GM12891 (cell line): ENCODE measurements around the gene PGAP3.

Source experiments
- POLR2AphosphoS5 ChIP-seq: IDR thresholded peaks from 2 replicates; pipeline ENCODE4 v1.6.1; 2011; ENCODE audit warnings: low read depth, low read length, control low read depth
- SPI1 ChIP-seq: IDR thresholded peaks from 2 replicates; pipeline ENCODE4 v1.6.1; 2011; ENCODE audit warnings: low read depth, low read length, control low read depth

GRCh38 chr17:39661744-39662541 lies 25.9 kb downstream of the PGAP3 start:
- TF ChIP-seq POLR2AphosphoS5, result no peak
- peak; percentile 7; the same call in 1 of the 2 replicates for TF ChIP-seq SPI1
